Peyer's patch (tissue), 4 donors: ENCODE measurements around the gene REELD1.

Source experiments
- POLR2A ChIP-seq, 2 donors: fragments of 450-650 bp; IDR thresholded peaks; one replicate each; pipeline ENCODE4 v1.5.1; 2017; ENCODE audit warnings: antibody characterized with exemption in 2 of 2, mild to moderate bottlenecking in 2 of 2, moderate library complexity in 2 of 2
- TF ChIP-seq, protein P1 (sequence below), 6 experiments: fragments of 450-650 bp in 4 of 6; fragments of 200-600 bp in 2 of 6; sonication (generic) in 1 of 6; IDR thresholded peaks; one replicate each; pipeline ENCODE4 v1.5.1; 2017 to 2019; ENCODE audit warnings: antibody characterized with exemption in 6 of 6, mild to moderate bottlenecking in 3 of 6, moderate library complexity in 1 of 6

GRCh38 chr4:146243141-146243882, 29.0 kb downstream of the REELD1 start:
- TF ChIP-seq, protein P1, sequence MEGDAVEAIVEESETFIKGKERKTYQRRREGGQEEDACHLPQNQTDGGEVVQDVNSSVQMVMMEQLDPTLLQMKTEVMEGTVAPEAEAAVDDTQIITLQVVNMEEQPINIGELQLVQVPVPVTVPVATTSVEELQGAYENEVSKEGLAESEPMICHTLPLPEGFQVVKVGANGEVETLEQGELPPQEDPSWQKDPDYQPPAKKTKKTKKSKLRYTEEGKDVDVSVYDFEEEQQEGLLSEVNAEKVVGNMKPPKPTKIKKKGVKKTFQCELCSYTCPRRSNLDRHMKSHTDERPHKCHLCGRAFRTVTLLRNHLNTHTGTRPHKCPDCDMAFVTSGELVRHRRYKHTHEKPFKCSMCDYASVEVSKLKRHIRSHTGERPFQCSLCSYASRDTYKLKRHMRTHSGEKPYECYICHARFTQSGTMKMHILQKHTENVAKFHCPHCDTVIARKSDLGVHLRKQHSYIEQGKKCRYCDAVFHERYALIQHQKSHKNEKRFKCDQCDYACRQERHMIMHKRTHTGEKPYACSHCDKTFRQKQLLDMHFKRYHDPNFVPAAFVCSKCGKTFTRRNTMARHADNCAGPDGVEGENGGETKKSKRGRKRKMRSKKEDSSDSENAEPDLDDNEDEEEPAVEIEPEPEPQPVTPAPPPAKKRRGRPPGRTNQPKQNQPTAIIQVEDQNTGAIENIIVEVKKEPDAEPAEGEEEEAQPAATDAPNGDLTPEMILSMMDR (IDR thresholded peaks at IDR 0.05) = peak in 4 of 6 experiments; percentile 24 to 41 (median 26)
- TF ChIP-seq POLR2A (IDR thresholded peaks at IDR 0.05) = no peak
